ENCODE measurements around the gene PDE4B.

DNA sequence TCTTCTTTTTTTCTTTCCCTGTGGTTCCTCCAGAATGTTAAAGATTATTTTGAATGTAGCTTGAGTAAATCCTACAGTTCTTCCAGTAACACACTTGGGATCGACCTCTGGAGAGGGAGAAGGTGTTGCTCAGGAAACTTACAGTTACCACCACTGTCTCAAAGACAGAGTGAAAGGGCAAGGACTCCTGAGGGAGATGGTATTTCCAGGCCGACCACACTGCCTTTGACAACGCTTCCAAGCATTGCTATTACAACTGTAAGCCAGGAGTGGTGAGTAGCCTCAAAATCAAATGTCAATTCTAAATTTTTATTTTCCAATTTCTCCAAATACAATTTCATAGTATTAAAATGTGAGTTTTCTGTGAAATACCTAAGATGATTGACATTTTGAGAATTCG, 125.9 kb downstream of the PDE4B start:
- TF ChIP-seq, protein P1, sequence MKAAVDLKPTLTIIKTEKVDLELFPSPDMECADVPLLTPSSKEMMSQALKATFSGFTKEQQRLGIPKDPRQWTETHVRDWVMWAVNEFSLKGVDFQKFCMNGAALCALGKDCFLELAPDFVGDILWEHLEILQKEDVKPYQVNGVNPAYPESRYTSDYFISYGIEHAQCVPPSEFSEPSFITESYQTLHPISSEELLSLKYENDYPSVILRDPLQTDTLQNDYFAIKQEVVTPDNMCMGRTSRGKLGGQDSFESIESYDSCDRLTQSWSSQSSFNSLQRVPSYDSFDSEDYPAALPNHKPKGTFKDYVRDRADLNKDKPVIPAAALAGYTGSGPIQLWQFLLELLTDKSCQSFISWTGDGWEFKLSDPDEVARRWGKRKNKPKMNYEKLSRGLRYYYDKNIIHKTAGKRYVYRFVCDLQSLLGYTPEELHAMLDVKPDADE (CRISPR knock-in tag; IDR thresholded peaks at IDR 0.05), result no peak
- TF ChIP-seq ZNF33A (CRISPR knock-in tag; IDR thresholded peaks at IDR 0.05; ENCODE audit: borderline replicate concordance) (no peak), DNMT1 (CRISPR knock-in tag; IDR thresholded peaks at IDR 0.05) (no peak)
- TF ChIP-seq, protein P2, sequence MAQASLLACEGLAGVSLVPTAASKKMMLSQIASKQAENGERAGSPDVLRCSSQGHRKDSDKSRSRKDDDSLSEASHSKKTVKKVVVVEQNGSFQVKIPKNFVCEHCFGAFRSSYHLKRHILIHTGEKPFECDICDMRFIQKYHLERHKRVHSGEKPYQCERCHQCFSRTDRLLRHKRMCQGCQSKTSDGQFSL (CRISPR knock-in tag; IDR thresholded peaks at IDR 0.05), result no peak

Measured in HepG2 (cell line).